HCT116 (cell line): ENCODE data around the gene MYBPC3. TPM values are rescaled to one million over a fixed set of nuclear protein-coding genes. Genes with fewer than 3 reads are reported as not detected.

Experiments used
- ATAC-seq: fragments of 200-7000 bp; cut with Tn5 transposase; 2 replicates; pipeline ENCODE4 v1.9.1; 2020; ENCODE audit warnings: mild to moderate bottlenecking, moderate library complexity
- BruUV-seq: library from RNA; stranded (reverse); fragments of 400-500 nt; replicated peaks from 2 replicates; lab custom pipeline; 2021; lab: Mats Ljungman, UMichigan
- CTCF ChIA-PET: fragments of 300-600 bp; sonication (Branson Sonifier 250); formaldehyde crosslinking; loops from one replicate; lab custom pipeline; 2021; ENCODE audit warnings: antibody characterized with exemption; lab: Charles Lee
- POLR2A ChIA-PET: fragments of 300-600, 350-600 bp; sonication (Branson Sonifier 250); formaldehyde crosslinking; loops from one replicate; lab custom pipeline; 2021; ENCODE audit warnings: antibody characterized with exemption; lab: Charles Lee
- RAD21 ChIA-PET, 2 experiments: fragments of 300-600 bp; sonication (Branson Sonifier 250); formaldehyde crosslinking; loops; one replicate each; lab custom pipeline; 2023; ENCODE audit warnings: low total read pairs in 2 of 2; ENCODE audit not compliant: uncharacterized antibody in 2 of 2, unreplicated experiment in 2 of 2, low non-redundant PET in 1 of 2; lab: Charles Lee
- DNase-seq: peaks from one replicate; pipeline ENCODE4 v3.0.0-alpha.2; 2010; ENCODE audit warnings: low read depth, low spot score
- H2AFZ ChIP-seq: fragments of 200-600 bp; shearing (Covaris generic), sonication (generic); 2 replicates; pipeline ENCODE4 v1.6.1; 2017; ENCODE audit warnings: low read depth, mixed run types, mixed read lengths, antibody characterized with exemption, low read length; ENCODE audit not compliant: poor library complexity, severe bottlenecking
- H3K27ac ChIP-seq: 2 replicates; pipeline ENCODE4 v1.5.1; 2012; ENCODE audit warnings: low read depth, low read length
- H3K27me3 ChIP-seq: fragments of 200-600 bp; sonication (generic); 2 replicates; pipeline ENCODE4 v1.6.1; 2016; ENCODE audit warnings: mixed run types, low read length, mixed read lengths; ENCODE audit not compliant: insufficient read depth
- H3K36me3 ChIP-seq, 2 experiments: fragments of 200-500 bp in 1 of 2; fragments of 200-600 bp in 1 of 2; sonication (Bioruptor generic) in 1 of 2; sonication (generic) in 1 of 2; 2 replicates each; pipeline versions ENCODE4 v1.5.1 to v1.6.1; 2014 to 2016; ENCODE audit warnings: low read length in 2 of 2, inconsistent platforms in 1 of 2, mixed read lengths in 1 of 2, mixed run types in 1 of 2; ENCODE audit not compliant: insufficient read depth in 2 of 2, control insufficient read depth in 1 of 2
- H3K4me1 ChIP-seq, 2 experiments: fragments of 200-600 bp in 1 of 2; sonication (generic) in 1 of 2; 2 replicates each; pipeline versions ENCODE4 v1.5.1 to v1.6.1; 2012 to 2017; ENCODE audit warnings: low read length in 2 of 2, inconsistent platforms in 1 of 2, mild to moderate bottlenecking in 1 of 2, mixed read lengths in 1 of 2, mixed run types in 1 of 2, moderate library complexity in 1 of 2; ENCODE audit not compliant: insufficient read depth in 2 of 2, control insufficient read depth in 1 of 2
- H3K4me2 ChIP-seq: fragments of 200-600 bp; sonication (generic); 2 replicates; pipeline ENCODE4 v1.6.1; 2017; ENCODE audit warnings: mixed run types, low read length, mixed read lengths
- H3K4me3 ChIP-seq, 2 experiments: fragments of 200-600 bp in 1 of 2; sonication (generic) in 1 of 2; replicated peaks in 1 of 2; 2 replicates each; pipeline ENCODE4 v1.5.1; 2011 to 2016; ENCODE audit warnings: low read length in 2 of 2, control low read depth in 1 of 2, low read depth in 1 of 2, mild to moderate bottlenecking in 1 of 2, mixed read lengths in 1 of 2, mixed run types in 1 of 2
- H3K79me2 ChIP-seq: fragments of 200-600 bp; sonication (generic); 2 replicates; pipeline ENCODE4 v1.6.1; 2017; ENCODE audit warnings: mild to moderate bottlenecking, mixed run types, low read length, moderate library complexity, mixed read lengths; ENCODE audit not compliant: insufficient read depth
- H3K9ac ChIP-seq: fragments of 200-600 bp; sonication (generic); 2 replicates; pipeline ENCODE4 v1.6.1; 2016; ENCODE audit warnings: low read length, mixed read lengths
- H3K9me2 ChIP-seq: fragments of 200-600 bp; sonication (generic), shearing (Covaris generic); 2 replicates; pipeline ENCODE4 v1.6.1; 2017; ENCODE audit warnings: mixed run types, mild to moderate bottlenecking, moderate library complexity; ENCODE audit not compliant: insufficient read depth
- H3K9me3 ChIP-seq, 2 experiments: fragments of 200-500 bp in 1 of 2; fragments of 200-600 bp in 1 of 2; sonication (Bioruptor generic) in 1 of 2; sonication (generic) in 1 of 2; 2 replicates each; pipeline ENCODE4 v1.6.1; 2014 to 2017; ENCODE audit warnings: low read length in 2 of 2, mixed read lengths in 2 of 2, inconsistent platforms in 1 of 2, low read depth in 1 of 2, mild to moderate bottlenecking in 1 of 2, mixed run types in 1 of 2, moderate library complexity in 1 of 2; ENCODE audit not compliant: control insufficient read depth in 1 of 2, insufficient read depth in 1 of 2
- H4K20me1 ChIP-seq: fragments of 200-600 bp; sonication (generic), shearing (Covaris generic); 2 replicates; pipeline ENCODE4 v1.6.1; 2017; ENCODE audit warnings: mixed run types, mild to moderate bottlenecking, moderate library complexity; ENCODE audit not compliant: insufficient read depth
- CBX3 ChIP-seq: IDR thresholded peaks from 2 replicates; pipeline ENCODE4 v1.6.1; 2012; ENCODE audit warnings: low read depth
- CEBPB ChIP-seq: IDR thresholded peaks from 2 replicates; pipeline ENCODE4 v1.6.1; 2012; ENCODE audit warnings: low read depth
- ELF1 ChIP-seq: IDR thresholded peaks from 2 replicates; pipeline ENCODE4 v1.6.1; 2012; ENCODE audit warnings: low read depth, borderline replicate concordance
- EZH2 ChIP-seq: fragments of 200-600 bp; sonication (generic); IDR thresholded peaks from 2 replicates; pipeline ENCODE4 v1.6.1; 2017; ENCODE audit warnings: antibody characterized with exemption, mixed run types
- EZH2phosphoT487 ChIP-seq: fragments of 200-600 bp; IDR thresholded peaks from 2 replicates; pipeline ENCODE4 v1.6.1; 2018; ENCODE audit warnings: antibody characterized with exemption, borderline replicate concordance
- FOSL1 ChIP-seq: IDR thresholded peaks from 2 replicates; pipeline ENCODE4 v1.6.1; 2012; ENCODE audit warnings: low read depth
- JUND ChIP-seq: IDR thresholded peaks from 2 replicates; pipeline ENCODE4 v1.6.1; 2012
- POLR2A ChIP-seq: IDR thresholded peaks from 2 replicates; pipeline ENCODE4 v1.7.0; 2011; ENCODE audit warnings: borderline replicate concordance; ENCODE audit not compliant: insufficient read depth, insufficient read length; ENCODE audit errors: extremely low read depth
- POLR2AphosphoS5 ChIP-seq: IDR thresholded peaks from 2 replicates; pipeline ENCODE4 v1.6.1; 2011; ENCODE audit warnings: mild to moderate bottlenecking, low read depth, low read length, moderate library complexity
- RAD21 ChIP-seq: IDR thresholded peaks from 2 replicates; pipeline ENCODE4 v1.6.1; 2012; ENCODE audit warnings: low read depth, mild to moderate bottlenecking
- SIN3A ChIP-seq: IDR thresholded peaks from 2 replicates; pipeline ENCODE4 v1.6.1; 2012; ENCODE audit warnings: low read depth
- SP1 ChIP-seq: IDR thresholded peaks from 2 replicates; pipeline ENCODE4 v1.6.1; 2012; ENCODE audit warnings: low read depth
- TCF7L2 ChIP-seq: IDR thresholded peaks from 2 replicates; pipeline ENCODE4 v1.7.0; 2011; ENCODE audit warnings: borderline replicate concordance, inconsistent platforms; ENCODE audit not compliant: insufficient read depth, insufficient read length; ENCODE audit errors: extremely low read depth
- YY1 ChIP-seq: IDR thresholded peaks from 2 replicates; pipeline ENCODE4 v1.6.1; 2011; ENCODE audit warnings: low read length, low read depth, moderate library complexity, mild to moderate bottlenecking; ENCODE audit not compliant: insufficient replicate concordance; ENCODE audit errors: extremely low read depth
- ZBTB33 ChIP-seq: IDR thresholded peaks from 2 replicates; pipeline ENCODE4 v1.6.1; 2011; ENCODE audit warnings: mild to moderate bottlenecking, low read length, moderate library complexity; ENCODE audit not compliant: insufficient replicate concordance; ENCODE audit errors: extremely low read depth
- intact Hi-C: fragments of 100-400 bp; cut with micrococcal nuclease; formaldehyde crosslinking; loops from 2 replicates; pipeline ENCODE4 v1.10.0; 2022
- total RNA-seq: library from RNA; stranded (reverse); gene quantifications from one replicate; pipeline ENCODE4 v1.2.1, GENCODE V29; 2021; ENCODE audit not compliant: unreplicated experiment
- TF ChIP-seq, protein P1 (sequence below), 3 experiments: fragments of 200-600 bp in 1 of 3; sonication (generic) in 1 of 3; IDR thresholded peaks in 2 of 3; conservative IDR thresholded peaks in 1 of 3; 2 replicates each; pipeline ENCODE4 v1.5.1; 2012 to 2017; ENCODE audit warnings: low read depth in 2 of 3, low read length in 2 of 3, antibody characterized with exemption in 1 of 3, borderline replicate concordance in 1 of 3, control low read depth in 1 of 3, mild to moderate bottlenecking in 1 of 3, mixed read lengths in 1 of 3, mixed run types in 1 of 3, moderate library complexity in 1 of 3; ENCODE audit not compliant: insufficient read depth in 1 of 3
- TF ChIP-seq, protein P2 (sequence below): IDR thresholded peaks from 2 replicates; pipeline ENCODE4 v1.6.1; 2012
- TF ChIP-seq, protein P3 (sequence below): IDR thresholded peaks from 2 replicates; pipeline ENCODE4 v1.6.1; 2012

The MYBPC3 gene
- total RNA-seq, 1 experiment from 2014 or later, result 0.25 TPM

- Histone ChIP-seq H3K9me3 (no peaks in the 10 kb centered on the region), H3K4me1 (no peaks in the 10 kb centered on the region), H3K36me3 (no peaks in the 10 kb centered on the region)
- CTCF ChIA-PET, result interaction anchor here (1.2 to 1.4 kb wide), 4 partner anchors 12 to 66 kb away, joined by 3 to 5 read pairs (median 4); no protein-coding TSS in a partner anchor
- DNase-seq, result no peak
- TF ChIP-seq SP1 (no peak), FOSL1 (no peak), SIN3A (no peak), POLR2AphosphoS5 (no peak), YY1 (no peak), EZH2phosphoT487 (no peak), RAD21 (no peak), CBX3 (no peak), POLR2A (no peak), ELF1 (no peak), ZBTB33 (no peak), JUND (no peak), EZH2 (no peak), TCF7L2 (no peak), CEBPB (no peak)
- TF ChIP-seq, protein P1, sequence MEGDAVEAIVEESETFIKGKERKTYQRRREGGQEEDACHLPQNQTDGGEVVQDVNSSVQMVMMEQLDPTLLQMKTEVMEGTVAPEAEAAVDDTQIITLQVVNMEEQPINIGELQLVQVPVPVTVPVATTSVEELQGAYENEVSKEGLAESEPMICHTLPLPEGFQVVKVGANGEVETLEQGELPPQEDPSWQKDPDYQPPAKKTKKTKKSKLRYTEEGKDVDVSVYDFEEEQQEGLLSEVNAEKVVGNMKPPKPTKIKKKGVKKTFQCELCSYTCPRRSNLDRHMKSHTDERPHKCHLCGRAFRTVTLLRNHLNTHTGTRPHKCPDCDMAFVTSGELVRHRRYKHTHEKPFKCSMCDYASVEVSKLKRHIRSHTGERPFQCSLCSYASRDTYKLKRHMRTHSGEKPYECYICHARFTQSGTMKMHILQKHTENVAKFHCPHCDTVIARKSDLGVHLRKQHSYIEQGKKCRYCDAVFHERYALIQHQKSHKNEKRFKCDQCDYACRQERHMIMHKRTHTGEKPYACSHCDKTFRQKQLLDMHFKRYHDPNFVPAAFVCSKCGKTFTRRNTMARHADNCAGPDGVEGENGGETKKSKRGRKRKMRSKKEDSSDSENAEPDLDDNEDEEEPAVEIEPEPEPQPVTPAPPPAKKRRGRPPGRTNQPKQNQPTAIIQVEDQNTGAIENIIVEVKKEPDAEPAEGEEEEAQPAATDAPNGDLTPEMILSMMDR (IDR thresholded peaks at IDR 0.05 in 2 of 3, conservative IDR thresholded peaks at IDR 0.05 in 1 of 3; ENCODE audit: borderline replicate concordance in 1 of 3, insufficient read depth in 1 of 3, low read depth in 2 of 3, low read length in 2 of 3), result no peak
- TF ChIP-seq, protein P2, sequence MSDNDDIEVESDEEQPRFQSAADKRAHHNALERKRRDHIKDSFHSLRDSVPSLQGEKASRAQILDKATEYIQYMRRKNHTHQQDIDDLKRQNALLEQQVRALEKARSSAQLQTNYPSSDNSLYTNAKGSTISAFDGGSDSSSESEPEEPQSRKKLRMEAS, result no peak
- TF ChIP-seq, protein P3, sequence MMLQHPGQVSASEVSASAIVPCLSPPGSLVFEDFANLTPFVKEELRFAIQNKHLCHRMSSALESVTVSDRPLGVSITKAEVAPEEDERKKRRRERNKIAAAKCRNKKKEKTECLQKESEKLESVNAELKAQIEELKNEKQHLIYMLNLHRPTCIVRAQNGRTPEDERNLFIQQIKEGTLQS, result no peak
- TF ChIP-seq, all 23 proteins: peak for 0
- no peak overlapping the region for H3K4me3 ChIP-seq
- no peak overlapping the region for H3K27ac ChIP-seq
- no peak overlapping the region for H3K9ac ChIP-seq
- RAD21 ChIA-PET, result no interaction called here
- POLR2A ChIA-PET, result no interaction called here
- H2AFZ ChIP-seq, result no peak overlapping the region
- ATAC-seq, result no peak
- no peaks in the 10 kb centered on the region for H3K9me2 ChIP-seq
- no peaks in the 10 kb centered on the region for H4K20me1 ChIP-seq
- no peak overlapping the region for H3K4me2 ChIP-seq
- intact Hi-C loops, result no loop called here
- BruUV-seq, result no TSS peak
- H3K27me3 ChIP-seq, result no peaks in the 10 kb centered on the region
- H3K79me2 ChIP-seq, result no peaks in the 10 kb centered on the region
Measured at GRCh38 chr11:47388697-47389576, 36.4 kb upstream of the MYBPC3 start.
